HCT116 (cell line): Measurements from ENCODE around the gene STK38L. TPM values are rescaled to one million over a fixed set of nuclear protein-coding genes. Genes with fewer than 3 reads are reported as not detected.

Experiments
- ATAC-seq: fragments of 200-7000 bp; cut with Tn5 transposase; 2 replicates; pipeline ENCODE4 v1.9.1; 2020; ENCODE audit warnings: mild to moderate bottlenecking, moderate library complexity
- BruUV-seq: library from RNA; stranded (reverse); fragments of 400-500 nt; replicated peaks from 2 replicates; lab custom pipeline; 2021; lab: Mats Ljungman, UMichigan
- CTCF ChIA-PET: fragments of 300-600 bp; sonication (Branson Sonifier 250); formaldehyde crosslinking; loops from one replicate; lab custom pipeline; 2021; ENCODE audit warnings: antibody characterized with exemption; lab: Charles Lee
- POLR2A ChIA-PET: fragments of 300-600, 350-600 bp; sonication (Branson Sonifier 250); formaldehyde crosslinking; loops from one replicate; lab custom pipeline; 2021; ENCODE audit warnings: antibody characterized with exemption; lab: Charles Lee
- RAD21 ChIA-PET, 2 experiments: fragments of 300-600 bp; sonication (Branson Sonifier 250); formaldehyde crosslinking; loops; one replicate each; lab custom pipeline; 2023; ENCODE audit warnings: low total read pairs in 2 of 2; ENCODE audit not compliant: uncharacterized antibody in 2 of 2, unreplicated experiment in 2 of 2, low non-redundant PET in 1 of 2; lab: Charles Lee
- DNase-seq: peaks from one replicate; pipeline ENCODE4 v3.0.0-alpha.2; 2010; ENCODE audit warnings: low read depth, low spot score
- H2AFZ ChIP-seq: fragments of 200-600 bp; shearing (Covaris generic), sonication (generic); 2 replicates; pipeline ENCODE4 v1.6.1; 2017; ENCODE audit warnings: low read depth, mixed run types, mixed read lengths, antibody characterized with exemption, low read length; ENCODE audit not compliant: poor library complexity, severe bottlenecking
- H3K27ac ChIP-seq: 2 replicates; pipeline ENCODE4 v1.5.1; 2012; ENCODE audit warnings: low read depth, low read length
- H3K27me3 ChIP-seq: fragments of 200-600 bp; sonication (generic); 2 replicates; pipeline ENCODE4 v1.6.1; 2016; ENCODE audit warnings: mixed run types, low read length, mixed read lengths; ENCODE audit not compliant: insufficient read depth
- H3K36me3 ChIP-seq, 2 experiments: fragments of 200-500 bp in 1 of 2; fragments of 200-600 bp in 1 of 2; sonication (Bioruptor generic) in 1 of 2; sonication (generic) in 1 of 2; 2 replicates each; pipeline versions ENCODE4 v1.5.1 to v1.6.1; 2014 to 2016; ENCODE audit warnings: low read length in 2 of 2, inconsistent platforms in 1 of 2, mixed read lengths in 1 of 2, mixed run types in 1 of 2; ENCODE audit not compliant: insufficient read depth in 2 of 2, control insufficient read depth in 1 of 2
- H3K4me1 ChIP-seq, 2 experiments: fragments of 200-600 bp in 1 of 2; sonication (generic) in 1 of 2; 2 replicates each; pipeline versions ENCODE4 v1.5.1 to v1.6.1; 2012 to 2017; ENCODE audit warnings: low read length in 2 of 2, inconsistent platforms in 1 of 2, mild to moderate bottlenecking in 1 of 2, mixed read lengths in 1 of 2, mixed run types in 1 of 2, moderate library complexity in 1 of 2; ENCODE audit not compliant: insufficient read depth in 2 of 2, control insufficient read depth in 1 of 2
- H3K4me2 ChIP-seq: fragments of 200-600 bp; sonication (generic); 2 replicates; pipeline ENCODE4 v1.6.1; 2017; ENCODE audit warnings: mixed run types, low read length, mixed read lengths
- H3K4me3 ChIP-seq, 2 experiments: fragments of 200-600 bp in 1 of 2; sonication (generic) in 1 of 2; replicated peaks in 1 of 2; 2 replicates each; pipeline ENCODE4 v1.5.1; 2011 to 2016; ENCODE audit warnings: low read length in 2 of 2, control low read depth in 1 of 2, low read depth in 1 of 2, mild to moderate bottlenecking in 1 of 2, mixed read lengths in 1 of 2, mixed run types in 1 of 2
- H3K79me2 ChIP-seq: fragments of 200-600 bp; sonication (generic); 2 replicates; pipeline ENCODE4 v1.6.1; 2017; ENCODE audit warnings: mild to moderate bottlenecking, mixed run types, low read length, moderate library complexity, mixed read lengths; ENCODE audit not compliant: insufficient read depth
- H3K9ac ChIP-seq: fragments of 200-600 bp; sonication (generic); 2 replicates; pipeline ENCODE4 v1.6.1; 2016; ENCODE audit warnings: low read length, mixed read lengths
- H3K9me2 ChIP-seq: fragments of 200-600 bp; sonication (generic), shearing (Covaris generic); 2 replicates; pipeline ENCODE4 v1.6.1; 2017; ENCODE audit warnings: mixed run types, mild to moderate bottlenecking, moderate library complexity; ENCODE audit not compliant: insufficient read depth
- H3K9me3 ChIP-seq, 2 experiments: fragments of 200-500 bp in 1 of 2; fragments of 200-600 bp in 1 of 2; sonication (Bioruptor generic) in 1 of 2; sonication (generic) in 1 of 2; 2 replicates each; pipeline ENCODE4 v1.6.1; 2014 to 2017; ENCODE audit warnings: low read length in 2 of 2, mixed read lengths in 2 of 2, inconsistent platforms in 1 of 2, low read depth in 1 of 2, mild to moderate bottlenecking in 1 of 2, mixed run types in 1 of 2, moderate library complexity in 1 of 2; ENCODE audit not compliant: control insufficient read depth in 1 of 2, insufficient read depth in 1 of 2
- H4K20me1 ChIP-seq: fragments of 200-600 bp; sonication (generic), shearing (Covaris generic); 2 replicates; pipeline ENCODE4 v1.6.1; 2017; ENCODE audit warnings: mixed run types, mild to moderate bottlenecking, moderate library complexity; ENCODE audit not compliant: insufficient read depth
- CEBPB ChIP-seq: IDR thresholded peaks from 2 replicates; pipeline ENCODE4 v1.6.1; 2012; ENCODE audit warnings: low read depth
- EZH2 ChIP-seq: fragments of 200-600 bp; sonication (generic); IDR thresholded peaks from 2 replicates; pipeline ENCODE4 v1.6.1; 2017; ENCODE audit warnings: antibody characterized with exemption, mixed run types
- JUND ChIP-seq: IDR thresholded peaks from 2 replicates; pipeline ENCODE4 v1.6.1; 2012
- POLR2AphosphoS5 ChIP-seq: IDR thresholded peaks from 2 replicates; pipeline ENCODE4 v1.6.1; 2011; ENCODE audit warnings: mild to moderate bottlenecking, low read depth, low read length, moderate library complexity
- RAD21 ChIP-seq: IDR thresholded peaks from 2 replicates; pipeline ENCODE4 v1.6.1; 2012; ENCODE audit warnings: low read depth, mild to moderate bottlenecking
- SIN3A ChIP-seq: IDR thresholded peaks from 2 replicates; pipeline ENCODE4 v1.6.1; 2012; ENCODE audit warnings: low read depth
- SP1 ChIP-seq: IDR thresholded peaks from 2 replicates; pipeline ENCODE4 v1.6.1; 2012; ENCODE audit warnings: low read depth
- SRF ChIP-seq: IDR thresholded peaks from 2 replicates; pipeline ENCODE4 v1.6.1; 2012; ENCODE audit warnings: low read depth
- TCF7L2 ChIP-seq: IDR thresholded peaks from 2 replicates; pipeline ENCODE4 v1.7.0; 2011; ENCODE audit warnings: borderline replicate concordance, inconsistent platforms; ENCODE audit not compliant: insufficient read depth, insufficient read length; ENCODE audit errors: extremely low read depth
- YY1 ChIP-seq: IDR thresholded peaks from 2 replicates; pipeline ENCODE4 v1.6.1; 2011; ENCODE audit warnings: low read length, low read depth, moderate library complexity, mild to moderate bottlenecking; ENCODE audit not compliant: insufficient replicate concordance; ENCODE audit errors: extremely low read depth
- ZFX ChIP-seq: fragments of 450-650 bp; IDR thresholded peaks from 2 replicates; pipeline ENCODE4 v1.6.1; 2017
- ZNF274 ChIP-seq: fragments of 200-500 bp; sonication (Bioruptor generic); IDR thresholded peaks from 2 replicates; pipeline ENCODE4 v1.6.1; 2014; ENCODE audit warnings: mild to moderate bottlenecking, low read depth, low read length, inconsistent platforms
- intact Hi-C: fragments of 100-400 bp; cut with micrococcal nuclease; formaldehyde crosslinking; loops from 2 replicates; pipeline ENCODE4 v1.10.0; 2022
- total RNA-seq: library from RNA; stranded (reverse); gene quantifications from one replicate; pipeline ENCODE4 v1.2.1, GENCODE V29; 2021; ENCODE audit not compliant: unreplicated experiment
- TF ChIP-seq, protein P1 (sequence below): IDR thresholded peaks from 2 replicates; pipeline ENCODE4 v1.6.1; 2012
- TF ChIP-seq, protein P2 (sequence below): IDR thresholded peaks from 2 replicates; pipeline ENCODE4 v1.6.1; 2012; ENCODE audit warnings: low read depth
- TF ChIP-seq, protein P3 (sequence below), 3 experiments: fragments of 200-600 bp in 1 of 3; sonication (generic) in 1 of 3; IDR thresholded peaks in 2 of 3; conservative IDR thresholded peaks in 1 of 3; 2 replicates each; pipeline ENCODE4 v1.5.1; 2012 to 2017; ENCODE audit warnings: low read depth in 2 of 3, low read length in 2 of 3, antibody characterized with exemption in 1 of 3, borderline replicate concordance in 1 of 3, control low read depth in 1 of 3, mild to moderate bottlenecking in 1 of 3, mixed read lengths in 1 of 3, mixed run types in 1 of 3, moderate library complexity in 1 of 3; ENCODE audit not compliant: insufficient read depth in 1 of 3
- TF ChIP-seq, protein P4 (sequence below): IDR thresholded peaks from 2 replicates; pipeline ENCODE4 v1.6.1; 2012

The STK38L gene
- total RNA-seq, 1 experiment from 2014 or later: 23.9 TPM

DNA sequence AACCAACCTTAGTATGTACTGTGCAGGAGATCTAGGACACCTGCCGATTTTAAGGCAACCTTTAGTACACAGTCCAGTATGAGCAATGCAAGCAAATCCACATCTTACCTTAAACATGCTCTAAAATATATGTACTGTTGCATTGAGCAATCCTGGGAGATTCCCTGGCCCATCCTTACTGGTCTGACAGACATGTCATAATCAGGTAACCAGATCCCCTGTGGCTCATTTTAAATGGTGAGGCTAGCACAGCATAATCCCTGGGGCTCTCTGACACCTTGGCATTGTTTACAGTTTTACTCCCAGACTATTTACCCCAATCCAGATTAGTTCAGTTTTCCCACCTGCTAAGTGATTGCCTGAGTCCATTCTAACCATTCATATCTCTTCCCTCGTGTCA, 103.7 kb downstream of the STK38L start:
- Histone ChIP-seq H3K27ac (no peak overlapping the region), H3K27me3 (no peaks in the 10 kb centered on the region), H3K4me2 (no peak overlapping the region), H2AFZ (no peak overlapping the region), H3K4me1 (peaks cover 0 to 14% of the 10 kb centered on the region in 2 experiments; a peak in 1 of 4 replicates), H4K20me1 (no peaks in the 10 kb centered on the region), H3K79me2 (peaks cover 18% of the 10 kb centered on the region), H3K9me2 (no peaks in the 10 kb centered on the region), H3K9me3 (no peaks in the 10 kb centered on the region), H3K36me3 (no peaks in the 10 kb centered on the region), H3K4me3 (no peak overlapping the region), H3K9ac (no peak overlapping the region)
- ATAC-seq (no peak), DNase-seq (no peak)
- ChIA-PET RAD21 (no interaction called here), POLR2A (no interaction called here), CTCF (no interaction called here)
- TF ChIP-seq, protein P1, sequence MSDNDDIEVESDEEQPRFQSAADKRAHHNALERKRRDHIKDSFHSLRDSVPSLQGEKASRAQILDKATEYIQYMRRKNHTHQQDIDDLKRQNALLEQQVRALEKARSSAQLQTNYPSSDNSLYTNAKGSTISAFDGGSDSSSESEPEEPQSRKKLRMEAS: no peak
- TF ChIP-seq SIN3A (no peak), JUND (no peak), SP1 (no peak), POLR2AphosphoS5 (no peak), RAD21 (no peak), TCF7L2 (no peak), EZH2 (no peak), YY1 (no peak), SRF (no peak), CEBPB (no peak), ZFX (no peak), ZNF274 (no peak)
- TF ChIP-seq, protein P2, sequence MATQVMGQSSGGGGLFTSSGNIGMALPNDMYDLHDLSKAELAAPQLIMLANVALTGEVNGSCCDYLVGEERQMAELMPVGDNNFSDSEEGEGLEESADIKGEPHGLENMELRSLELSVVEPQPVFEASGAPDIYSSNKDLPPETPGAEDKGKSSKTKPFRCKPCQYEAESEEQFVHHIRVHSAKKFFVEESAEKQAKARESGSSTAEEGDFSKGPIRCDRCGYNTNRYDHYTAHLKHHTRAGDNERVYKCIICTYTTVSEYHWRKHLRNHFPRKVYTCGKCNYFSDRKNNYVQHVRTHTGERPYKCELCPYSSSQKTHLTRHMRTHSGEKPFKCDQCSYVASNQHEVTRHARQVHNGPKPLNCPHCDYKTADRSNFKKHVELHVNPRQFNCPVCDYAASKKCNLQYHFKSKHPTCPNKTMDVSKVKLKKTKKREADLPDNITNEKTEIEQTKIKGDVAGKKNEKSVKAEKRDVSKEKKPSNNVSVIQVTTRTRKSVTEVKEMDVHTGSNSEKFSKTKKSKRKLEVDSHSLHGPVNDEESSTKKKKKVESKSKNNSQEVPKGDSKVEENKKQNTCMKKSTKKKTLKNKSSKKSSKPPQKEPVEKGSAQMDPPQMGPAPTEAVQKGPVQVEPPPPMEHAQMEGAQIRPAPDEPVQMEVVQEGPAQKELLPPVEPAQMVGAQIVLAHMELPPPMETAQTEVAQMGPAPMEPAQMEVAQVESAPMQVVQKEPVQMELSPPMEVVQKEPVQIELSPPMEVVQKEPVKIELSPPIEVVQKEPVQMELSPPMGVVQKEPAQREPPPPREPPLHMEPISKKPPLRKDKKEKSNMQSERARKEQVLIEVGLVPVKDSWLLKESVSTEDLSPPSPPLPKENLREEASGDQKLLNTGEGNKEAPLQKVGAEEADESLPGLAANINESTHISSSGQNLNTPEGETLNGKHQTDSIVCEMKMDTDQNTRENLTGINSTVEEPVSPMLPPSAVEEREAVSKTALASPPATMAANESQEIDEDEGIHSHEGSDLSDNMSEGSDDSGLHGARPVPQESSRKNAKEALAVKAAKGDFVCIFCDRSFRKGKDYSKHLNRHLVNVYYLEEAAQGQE: no peak
- TF ChIP-seq, protein P3, sequence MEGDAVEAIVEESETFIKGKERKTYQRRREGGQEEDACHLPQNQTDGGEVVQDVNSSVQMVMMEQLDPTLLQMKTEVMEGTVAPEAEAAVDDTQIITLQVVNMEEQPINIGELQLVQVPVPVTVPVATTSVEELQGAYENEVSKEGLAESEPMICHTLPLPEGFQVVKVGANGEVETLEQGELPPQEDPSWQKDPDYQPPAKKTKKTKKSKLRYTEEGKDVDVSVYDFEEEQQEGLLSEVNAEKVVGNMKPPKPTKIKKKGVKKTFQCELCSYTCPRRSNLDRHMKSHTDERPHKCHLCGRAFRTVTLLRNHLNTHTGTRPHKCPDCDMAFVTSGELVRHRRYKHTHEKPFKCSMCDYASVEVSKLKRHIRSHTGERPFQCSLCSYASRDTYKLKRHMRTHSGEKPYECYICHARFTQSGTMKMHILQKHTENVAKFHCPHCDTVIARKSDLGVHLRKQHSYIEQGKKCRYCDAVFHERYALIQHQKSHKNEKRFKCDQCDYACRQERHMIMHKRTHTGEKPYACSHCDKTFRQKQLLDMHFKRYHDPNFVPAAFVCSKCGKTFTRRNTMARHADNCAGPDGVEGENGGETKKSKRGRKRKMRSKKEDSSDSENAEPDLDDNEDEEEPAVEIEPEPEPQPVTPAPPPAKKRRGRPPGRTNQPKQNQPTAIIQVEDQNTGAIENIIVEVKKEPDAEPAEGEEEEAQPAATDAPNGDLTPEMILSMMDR (IDR thresholded peaks at IDR 0.05 in 2 of 3, conservative IDR thresholded peaks at IDR 0.05 in 1 of 3; ENCODE audit: borderline replicate concordance in 1 of 3, insufficient read depth in 1 of 3, low read depth in 2 of 3, low read length in 2 of 3): no peak
- TF ChIP-seq, protein P4, sequence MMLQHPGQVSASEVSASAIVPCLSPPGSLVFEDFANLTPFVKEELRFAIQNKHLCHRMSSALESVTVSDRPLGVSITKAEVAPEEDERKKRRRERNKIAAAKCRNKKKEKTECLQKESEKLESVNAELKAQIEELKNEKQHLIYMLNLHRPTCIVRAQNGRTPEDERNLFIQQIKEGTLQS: no peak
- no TSS peak for BruUV-seq
- intact Hi-C loops: no loop called here
